ENCODE measurements around the gene ADAMTS17.

ADAMTS17 gene

GRCh38 chr15:100333236-100333635, 8.5 kb downstream of the ADAMTS17 start:
- TF ChIP-seq, protein P1, sequence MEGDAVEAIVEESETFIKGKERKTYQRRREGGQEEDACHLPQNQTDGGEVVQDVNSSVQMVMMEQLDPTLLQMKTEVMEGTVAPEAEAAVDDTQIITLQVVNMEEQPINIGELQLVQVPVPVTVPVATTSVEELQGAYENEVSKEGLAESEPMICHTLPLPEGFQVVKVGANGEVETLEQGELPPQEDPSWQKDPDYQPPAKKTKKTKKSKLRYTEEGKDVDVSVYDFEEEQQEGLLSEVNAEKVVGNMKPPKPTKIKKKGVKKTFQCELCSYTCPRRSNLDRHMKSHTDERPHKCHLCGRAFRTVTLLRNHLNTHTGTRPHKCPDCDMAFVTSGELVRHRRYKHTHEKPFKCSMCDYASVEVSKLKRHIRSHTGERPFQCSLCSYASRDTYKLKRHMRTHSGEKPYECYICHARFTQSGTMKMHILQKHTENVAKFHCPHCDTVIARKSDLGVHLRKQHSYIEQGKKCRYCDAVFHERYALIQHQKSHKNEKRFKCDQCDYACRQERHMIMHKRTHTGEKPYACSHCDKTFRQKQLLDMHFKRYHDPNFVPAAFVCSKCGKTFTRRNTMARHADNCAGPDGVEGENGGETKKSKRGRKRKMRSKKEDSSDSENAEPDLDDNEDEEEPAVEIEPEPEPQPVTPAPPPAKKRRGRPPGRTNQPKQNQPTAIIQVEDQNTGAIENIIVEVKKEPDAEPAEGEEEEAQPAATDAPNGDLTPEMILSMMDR (IDR thresholded peaks at IDR 0.05) = no peak
- no peaks in the 10 kb centered on the region for H3K27me3 ChIP-seq (ENCODE audit: control insufficient read depth, insufficient read depth, low read length)
- H3K4me3 ChIP-seq (ENCODE audit: low read depth, low read length) = no peak overlapping the region
- H3K36me3 ChIP-seq (ENCODE audit: control insufficient read depth, insufficient read depth, low read length) = no peaks in the 10 kb centered on the region
- no peak overlapping the region for H3K9ac ChIP-seq
- H3K4me2 ChIP-seq (ENCODE audit: low read length) = no peak overlapping the region
- no peaks in the 10 kb centered on the region for H3K9me3 ChIP-seq (ENCODE audit: control insufficient read depth, low read length)
- no peak overlapping the region for H3K27ac ChIP-seq
- no peak overlapping the region for H2AFZ ChIP-seq
- no peaks in the 10 kb centered on the region for H3K79me2 ChIP-seq
- H3K4me1 ChIP-seq = no peaks in the 10 kb centered on the region

- TF ChIP-seq, protein P1 (IDR thresholded peaks at IDR 0.05) = no peak
- H2AFZ ChIP-seq = no peak overlapping the region
- no peaks in the 10 kb centered on the region for H3K36me3 ChIP-seq (ENCODE audit: control insufficient read depth, insufficient read depth, low read length)
- H3K4me3 ChIP-seq (ENCODE audit: low read depth, low read length) = no peak overlapping the region
- H3K79me2 ChIP-seq = no peaks in the 10 kb centered on the region
- no peaks in the 10 kb centered on the region for H3K27me3 ChIP-seq (ENCODE audit: control insufficient read depth, insufficient read depth, low read length)
- no peaks in the 10 kb centered on the region for H3K9me3 ChIP-seq (ENCODE audit: control insufficient read depth, low read length)
- no peak overlapping the region for H3K9ac ChIP-seq
- H3K4me1 ChIP-seq = no peaks in the 10 kb centered on the region
- H3K4me2 ChIP-seq (ENCODE audit: low read length) = no peak overlapping the region
- H3K27ac ChIP-seq = no peak overlapping the region
Observed at GRCh38 chr15:100332721-100333120, 9.1 kb downstream of the ADAMTS17 start.

- no peaks in the 10 kb centered on the region for H3K36me3 ChIP-seq (ENCODE audit: control insufficient read depth, insufficient read depth, low read length)
- H3K9me3 ChIP-seq (ENCODE audit: control insufficient read depth, low read length) = no peaks in the 10 kb centered on the region
- no peak overlapping the region for H3K27ac ChIP-seq
- H3K27me3 ChIP-seq (ENCODE audit: control insufficient read depth, insufficient read depth, low read length) = no peaks in the 10 kb centered on the region
- TF ChIP-seq, protein P1 (IDR thresholded peaks at IDR 0.05) = no peak
- no peaks in the 10 kb centered on the region for H3K79me2 ChIP-seq
- H3K4me3 ChIP-seq (ENCODE audit: low read depth, low read length) = no peak overlapping the region
- H2AFZ ChIP-seq = no peak overlapping the region
- H3K4me2 ChIP-seq (ENCODE audit: low read length) = no peak overlapping the region
- H3K4me1 ChIP-seq = no peaks in the 10 kb centered on the region
- H3K9ac ChIP-seq = no peak overlapping the region
Observed at GRCh38 chr15:100332231-100332630, 9.5 kb downstream of the ADAMTS17 start.

DNA sequence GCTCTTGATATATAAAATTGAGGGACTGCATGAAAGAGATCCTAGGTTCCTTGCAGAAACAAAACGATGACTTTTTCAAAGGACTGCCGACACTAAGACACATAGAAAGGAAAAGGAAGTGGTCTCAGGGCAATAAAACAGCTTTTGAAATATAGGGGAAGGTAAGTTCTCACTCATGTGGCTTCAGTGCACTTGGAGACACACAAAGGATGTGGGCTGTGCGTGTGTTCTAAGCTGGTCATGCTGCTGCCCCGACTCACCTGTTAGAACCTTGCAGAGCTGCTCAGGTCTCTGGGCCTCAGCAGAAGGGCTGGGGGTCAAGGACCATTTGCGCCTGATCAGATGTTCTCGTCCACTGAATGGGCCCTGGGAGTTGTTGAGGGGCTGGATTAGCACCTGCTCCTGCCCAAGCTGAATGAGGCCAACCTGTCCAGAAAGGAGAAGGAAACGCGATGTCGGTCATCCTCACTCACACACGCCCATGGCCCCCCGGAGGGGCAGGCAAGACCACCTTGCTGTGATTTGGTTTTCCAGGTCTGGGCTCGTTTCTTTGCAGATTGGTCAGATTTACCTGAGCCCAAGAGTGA, 11.1 kb downstream of the ADAMTS17 start:
- Histone ChIP-seq H3K4me2 (ENCODE audit: low read length) (no peak overlapping the region), H3K9ac (no peak overlapping the region), H3K27ac (no peak overlapping the region), H3K27me3 (ENCODE audit: control insufficient read depth, insufficient read depth, low read length) (no peaks in the 10 kb centered on the region), H3K79me2 (no peaks in the 10 kb centered on the region), H3K36me3 (ENCODE audit: control insufficient read depth, insufficient read depth, low read length) (no peaks in the 10 kb centered on the region), H3K4me1 (no peaks in the 10 kb centered on the region), H3K9me3 (ENCODE audit: control insufficient read depth, low read length) (no peaks in the 10 kb centered on the region), H2AFZ (no peak overlapping the region), H3K4me3 (ENCODE audit: low read depth, low read length) (no peak overlapping the region)
- TF ChIP-seq, protein P1 (IDR thresholded peaks at IDR 0.05) = no peak

- Histone ChIP-seq H3K27ac (no peak overlapping the region), H3K4me2 (ENCODE audit: low read length) (no peak overlapping the region), H3K9me3 (ENCODE audit: control insufficient read depth, low read length) (no peaks in the 10 kb centered on the region), H3K4me3 (ENCODE audit: low read depth, low read length) (no peak overlapping the region), H3K4me1 (no peaks in the 10 kb centered on the region), H3K27me3 (ENCODE audit: control insufficient read depth, insufficient read depth, low read length) (no peaks in the 10 kb centered on the region), H3K79me2 (no peaks in the 10 kb centered on the region), H2AFZ (no peak overlapping the region), H3K9ac (no peak overlapping the region), H3K36me3 (ENCODE audit: control insufficient read depth, insufficient read depth, low read length) (no peaks in the 10 kb centered on the region)
- TF ChIP-seq, protein P1 (IDR thresholded peaks at IDR 0.05) = no peak
Observed at GRCh38 chr15:100330221-100330620, 11.6 kb downstream of the ADAMTS17 start.
